Measurements from ENCODE around the gene PSPH.

Gene PSPH

DNA sequence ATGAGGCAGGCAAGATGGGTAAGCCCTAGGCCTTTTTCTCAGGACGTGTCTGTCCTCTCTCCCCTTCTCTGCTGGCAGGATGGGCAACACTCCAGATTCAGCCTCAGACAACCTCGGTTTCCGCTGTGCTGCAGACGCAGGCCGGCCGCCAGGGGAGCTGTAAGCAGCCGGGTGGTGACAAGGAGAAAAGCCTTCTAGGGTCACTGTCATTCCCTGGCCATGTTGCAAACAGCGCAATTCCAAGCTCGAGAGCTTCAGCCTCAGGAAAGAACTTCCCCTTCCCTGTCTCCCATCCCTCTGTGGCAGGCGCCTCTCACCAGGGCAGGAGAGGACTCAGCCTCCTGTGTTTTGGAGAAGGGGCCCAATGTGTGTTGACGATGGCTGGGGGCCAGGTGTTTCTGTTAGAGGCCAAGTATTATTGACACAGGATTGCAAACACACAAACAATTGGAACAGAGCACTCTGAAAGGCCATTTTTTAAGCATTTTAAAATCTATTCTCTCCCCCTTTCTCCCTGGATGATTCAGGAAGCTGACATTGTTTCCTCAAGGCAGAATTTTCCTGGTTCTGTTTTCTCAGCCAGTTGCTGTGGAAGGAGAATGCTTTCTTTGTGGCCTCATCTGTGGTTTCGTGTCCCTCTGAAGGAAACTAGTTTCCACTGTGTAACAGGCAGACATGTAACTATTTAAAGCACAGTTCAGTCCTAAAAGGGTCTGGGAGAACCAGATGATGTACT is 28.4 kb upstream of the PSPH start:
- H3K4me1 ChIP-seq (ENCODE audit: control insufficient read depth in 2 of 2, insufficient read depth in 1 of 2, low read depth in 1 of 2, low read length in 2 of 2), result no peaks in the 10 kb centered on the region
- no peak overlapping the region for H2AFZ ChIP-seq (ENCODE audit: low read length)
- H3K4ac ChIP-seq (ENCODE audit: low read length), result no peak overlapping the region
- H2BK15ac ChIP-seq (ENCODE audit: low read length), result no peak overlapping the region
- H3K79me1 ChIP-seq (ENCODE audit: low read depth, low read length), result peaks cover 2% of the 10 kb centered on the region
- no peak overlapping the region for H4K8ac ChIP-seq (ENCODE audit: low read depth, low read length)
- H3K27me3 ChIP-seq (ENCODE audit: control insufficient read depth in 3 of 3, insufficient read depth in 3 of 3, low read depth in 1 of 3, low read length in 3 of 3), result no peaks in the 10 kb centered on the region
- no peak overlapping the region for H2BK5ac ChIP-seq (ENCODE audit: low read length)
- H3K23ac ChIP-seq (ENCODE audit: low read depth, low read length, poor library complexity), result no peak overlapping the region
- H3K36me3 ChIP-seq (replicated peaks in 1 of 2; ENCODE audit: control insufficient read depth in 2 of 2, insufficient read depth in 2 of 2, low read length in 2 of 2), result peaks cover 24 to 36% of the 10 kb centered on the region in 2 donors
- no peak overlapping the region for H3K14ac ChIP-seq (ENCODE audit: low read length)
- no peak overlapping the region for H3K18ac ChIP-seq (ENCODE audit: low read length)
- H2AK5ac ChIP-seq (ENCODE audit: low read depth, low read length), result no peak overlapping the region
- DNase-seq (ENCODE audit: low spot score), result no peak
- H2BK120ac ChIP-seq (ENCODE audit: low read depth, low read length), result no peak overlapping the region
- no peak overlapping the region for H3K27ac ChIP-seq (replicated peaks; ENCODE audit: low read length)
- no peak overlapping the region for H3K4me2 ChIP-seq (ENCODE audit: insufficient read depth, low read length, poor library complexity, severe bottlenecking)
- H3K9me3 ChIP-seq (replicated peaks in 1 of 2; ENCODE audit: control insufficient read depth in 2 of 2, insufficient read depth in 1 of 2, low read depth in 1 of 2, low read length in 2 of 2), result no peaks in the 10 kb centered on the region
- H4K91ac ChIP-seq (ENCODE audit: low read depth, low read length, poor library complexity), result no peak overlapping the region
- no CpG with 5 or more reads among the region's 12 CpGs for WGBS, 2 donors (ENCODE audit: extremely low coverage in 2 of 2, insufficient read length in 2 of 2, insufficient replicate concordance in 1 of 2)
- no peak overlapping the region for H2BK12ac ChIP-seq (ENCODE audit: low read length)
- no peak overlapping the region for H3K9ac ChIP-seq (ENCODE audit: low read depth, low read length, poor library complexity)
- no peak overlapping the region for H3K4me3 ChIP-seq (ENCODE audit: low read length in 2 of 2)

DNA sequence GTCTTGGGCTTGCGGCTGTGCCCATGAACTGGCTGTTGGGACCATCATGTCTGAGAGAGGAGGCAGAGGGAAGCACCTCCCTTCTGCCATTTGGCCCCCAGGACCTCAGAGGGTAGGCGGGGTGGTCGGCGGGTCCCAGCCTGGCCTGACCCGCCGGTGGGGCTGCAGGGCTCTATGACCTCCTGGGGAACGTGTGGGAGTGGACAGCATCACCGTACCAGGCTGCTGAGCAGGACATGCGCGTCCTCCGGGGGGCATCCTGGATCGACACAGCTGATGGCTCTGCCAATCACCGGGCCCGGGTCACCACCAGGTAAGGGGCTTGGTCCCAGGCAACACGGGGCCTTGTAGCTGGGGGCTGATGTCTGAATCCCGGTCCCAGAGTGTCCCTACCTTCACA is 27.0 kb upstream of the PSPH start:
- Histone ChIP-seq H2BK120ac (ENCODE audit: low read depth, low read length) (no peak overlapping the region), H3K4me1 (ENCODE audit: control insufficient read depth in 2 of 2, insufficient read depth in 1 of 2, low read depth in 1 of 2, low read length in 2 of 2) (no peaks in the 10 kb centered on the region), H4K8ac (ENCODE audit: low read depth, low read length) (no peak overlapping the region), H3K9me3 (replicated peaks in 1 of 2; ENCODE audit: control insufficient read depth in 2 of 2, insufficient read depth in 1 of 2, low read depth in 1 of 2, low read length in 2 of 2) (no peaks in the 10 kb centered on the region), H3K18ac (ENCODE audit: low read length) (no peak overlapping the region), H3K79me1 (ENCODE audit: low read depth, low read length) (peaks cover 2% of the 10 kb centered on the region), H3K4me3 (ENCODE audit: low read length in 2 of 2) (no peak overlapping the region), H2BK15ac (ENCODE audit: low read length) (no peak overlapping the region), H3K9ac (ENCODE audit: low read depth, low read length, poor library complexity) (no peak overlapping the region), H2BK5ac (ENCODE audit: low read length) (no peak overlapping the region), H4K91ac (ENCODE audit: low read depth, low read length, poor library complexity) (no peak overlapping the region), H2AK5ac (ENCODE audit: low read depth, low read length) (no peak overlapping the region), H3K27me3 (ENCODE audit: control insufficient read depth in 3 of 3, insufficient read depth in 3 of 3, low read depth in 1 of 3, low read length in 3 of 3) (no peaks in the 10 kb centered on the region), H2AFZ (ENCODE audit: low read length) (no peak overlapping the region), H2BK12ac (ENCODE audit: low read length) (no peak overlapping the region), H3K4me2 (ENCODE audit: insufficient read depth, low read length, poor library complexity, severe bottlenecking) (no peak overlapping the region), H3K27ac (replicated peaks; ENCODE audit: low read length) (no peak overlapping the region), H3K23ac (ENCODE audit: low read depth, low read length, poor library complexity) (no peak overlapping the region), H3K36me3 (replicated peaks in 1 of 2; ENCODE audit: control insufficient read depth in 2 of 2, insufficient read depth in 2 of 2, low read length in 2 of 2) (peaks cover 21 to 39% of the 10 kb centered on the region in 2 donors), H3K4ac (ENCODE audit: low read length) (no peak overlapping the region), H3K14ac (ENCODE audit: low read length) (no peak overlapping the region)
- DNase-seq (ENCODE audit: low spot score), result no peak
- WGBS, 2 donors (ENCODE audit: extremely low coverage in 2 of 2, insufficient read length in 2 of 2, insufficient replicate concordance in 1 of 2), result no CpG with 5 or more reads among the region's 16 CpGs

DNA sequence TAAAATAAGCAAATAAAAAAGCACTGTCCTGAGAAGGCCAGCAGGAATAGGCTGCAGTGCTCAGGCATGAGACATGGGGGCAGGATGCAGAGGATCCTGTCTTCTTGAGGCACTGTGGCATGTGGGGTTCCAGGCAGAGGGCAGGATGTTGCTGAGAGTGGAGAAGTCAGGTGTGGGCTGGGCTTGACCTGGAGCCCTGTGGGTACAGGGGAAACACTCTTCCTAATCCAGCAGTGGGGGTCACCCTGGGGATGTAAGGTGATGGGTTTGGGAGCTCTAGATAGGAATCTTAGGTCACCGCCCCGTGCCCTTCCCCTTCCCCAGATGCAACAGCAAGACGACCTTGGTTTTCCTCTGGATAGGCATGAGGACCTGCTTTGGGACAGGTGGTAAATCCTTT is 26.4 kb upstream of the PSPH start:
- no peaks in the 10 kb centered on the region for H3K9me3 ChIP-seq (replicated peaks in 1 of 2; ENCODE audit: control insufficient read depth in 2 of 2, insufficient read depth in 1 of 2, low read depth in 1 of 2, low read length in 2 of 2)
- H3K9ac ChIP-seq (ENCODE audit: low read depth, low read length, poor library complexity), result no peak overlapping the region
- H2BK120ac ChIP-seq (ENCODE audit: low read depth, low read length), result no peak overlapping the region
- H3K4me3 ChIP-seq (ENCODE audit: low read length in 2 of 2), result no peak overlapping the region
- no peak overlapping the region for H2BK12ac ChIP-seq (ENCODE audit: low read length)
- no peak overlapping the region for H4K8ac ChIP-seq (ENCODE audit: low read depth, low read length)
- no peak overlapping the region for H3K27ac ChIP-seq (replicated peaks; ENCODE audit: low read length)
- no peaks in the 10 kb centered on the region for H3K27me3 ChIP-seq (ENCODE audit: control insufficient read depth in 3 of 3, insufficient read depth in 3 of 3, low read depth in 1 of 3, low read length in 3 of 3)
- peaks cover 24 to 44% of the 10 kb centered on the region in 2 donors for H3K36me3 ChIP-seq (replicated peaks in 1 of 2; ENCODE audit: control insufficient read depth in 2 of 2, insufficient read depth in 2 of 2, low read length in 2 of 2)
- H3K4ac ChIP-seq (ENCODE audit: low read length), result no peak overlapping the region
- H3K4me1 ChIP-seq (ENCODE audit: control insufficient read depth in 2 of 2, insufficient read depth in 1 of 2, low read depth in 1 of 2, low read length in 2 of 2), result no peaks in the 10 kb centered on the region
- no peak overlapping the region for H2BK5ac ChIP-seq (ENCODE audit: low read length)
- no peak overlapping the region for H2AFZ ChIP-seq (ENCODE audit: low read length)
- no CpG with 5 or more reads among the region's 3 CpGs for WGBS, 2 donors (ENCODE audit: extremely low coverage in 2 of 2, insufficient read length in 2 of 2, insufficient replicate concordance in 1 of 2)
- H2AK5ac ChIP-seq (ENCODE audit: low read depth, low read length), result no peak overlapping the region
- H4K91ac ChIP-seq (ENCODE audit: low read depth, low read length, poor library complexity), result no peak overlapping the region
- peak overlapping the region; percentile 21 for H3K14ac ChIP-seq (ENCODE audit: low read length)
- H3K23ac ChIP-seq (ENCODE audit: low read depth, low read length, poor library complexity), result no peak overlapping the region
- H3K18ac ChIP-seq (ENCODE audit: low read length), result no peak overlapping the region
- H3K4me2 ChIP-seq (ENCODE audit: insufficient read depth, low read length, poor library complexity, severe bottlenecking), result no peak overlapping the region
- no peak overlapping the region for H2BK15ac ChIP-seq (ENCODE audit: low read length)
- peaks cover 2% of the 10 kb centered on the region for H3K79me1 ChIP-seq (ENCODE audit: low read depth, low read length)
- no peak for DNase-seq (ENCODE audit: low spot score)

DNA sequence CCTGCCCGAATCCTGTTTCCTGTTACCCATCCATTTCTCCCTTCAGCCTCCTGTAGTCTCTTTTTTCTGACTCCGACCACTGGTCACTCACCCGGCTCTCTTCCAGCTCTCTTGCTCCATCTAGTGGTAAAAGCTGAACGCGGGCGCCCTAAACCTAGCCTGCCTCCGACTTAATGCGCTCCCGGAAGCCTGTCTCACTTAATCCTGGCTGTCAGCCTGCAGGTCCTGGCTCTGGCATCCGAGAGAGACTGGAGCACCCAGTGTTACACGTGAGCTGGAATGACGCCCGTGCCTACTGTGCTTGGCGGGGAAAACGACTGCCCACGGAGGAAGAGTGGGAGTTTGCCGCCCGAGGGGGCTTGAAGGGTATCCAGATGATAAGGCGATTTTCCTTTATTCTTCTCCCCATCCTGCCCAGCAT is 23.1 kb upstream of the PSPH start:
- H2BK120ac ChIP-seq (ENCODE audit: low read depth, low read length), result no peak overlapping the region
- no peak overlapping the region for H3K9ac ChIP-seq (ENCODE audit: low read depth, low read length, poor library complexity)
- no peak overlapping the region for H3K4me3 ChIP-seq (ENCODE audit: low read length in 2 of 2)
- no peak overlapping the region for H2BK5ac ChIP-seq (ENCODE audit: low read length)
- peak; percentile 82 for DNase-seq (ENCODE audit: low spot score)
- H3K36me3 ChIP-seq (replicated peaks in 1 of 2; ENCODE audit: control insufficient read depth in 2 of 2, insufficient read depth in 2 of 2, low read length in 2 of 2), result peaks cover 23 to 51% of the 10 kb centered on the region in 2 donors
- peak overlapping the region; percentile 55 for H3K18ac ChIP-seq (ENCODE audit: low read length)
- no peak overlapping the region for H3K4ac ChIP-seq (ENCODE audit: low read length)
- H2AFZ ChIP-seq (ENCODE audit: low read length), result peak overlapping the region; percentile 75
- H4K8ac ChIP-seq (ENCODE audit: low read depth, low read length), result no peak overlapping the region
- WGBS, 2 donors (ENCODE audit: extremely low coverage in 2 of 2, insufficient read length in 2 of 2, insufficient replicate concordance in 1 of 2), result no CpG with 5 or more reads among the region's 19 CpGs
- no peak overlapping the region for H2AK5ac ChIP-seq (ENCODE audit: low read depth, low read length)
- no peak overlapping the region for H3K14ac ChIP-seq (ENCODE audit: low read length)
- H3K23ac ChIP-seq (ENCODE audit: low read depth, low read length, poor library complexity), result no peak overlapping the region
- H2BK15ac ChIP-seq (ENCODE audit: low read length), result no peak overlapping the region
- no peak overlapping the region for H3K27ac ChIP-seq (replicated peaks; ENCODE audit: low read length)
- no peaks in the 10 kb centered on the region for H3K27me3 ChIP-seq (ENCODE audit: control insufficient read depth in 3 of 3, insufficient read depth in 3 of 3, low read depth in 1 of 3, low read length in 3 of 3)
- H3K4me2 ChIP-seq (ENCODE audit: insufficient read depth, low read length, poor library complexity, severe bottlenecking), result no peak overlapping the region
- peaks cover 2% of the 10 kb centered on the region for H3K79me1 ChIP-seq (ENCODE audit: low read depth, low read length)
- no peaks in the 10 kb centered on the region for H3K4me1 ChIP-seq (ENCODE audit: control insufficient read depth in 2 of 2, insufficient read depth in 1 of 2, low read depth in 1 of 2, low read length in 2 of 2)
- H2BK12ac ChIP-seq (ENCODE audit: low read length), result no peak overlapping the region
- no peaks in the 10 kb centered on the region for H3K9me3 ChIP-seq (replicated peaks in 1 of 2; ENCODE audit: control insufficient read depth in 2 of 2, insufficient read depth in 1 of 2, low read depth in 1 of 2, low read length in 2 of 2)
- no peak overlapping the region for H4K91ac ChIP-seq (ENCODE audit: low read depth, low read length, poor library complexity)
